Measurements from ENCODE around the gene RHOT2. TPM values are rescaled to one million over a fixed set of nuclear protein-coding genes. Genes with fewer than 3 reads are reported as not detected.

RHOT2 gene
- polyA plus RNA-seq, 1 donor (not counting 4 experiments of a cell fraction or from before 2014, with no cell fraction given) = 58.7 TPM

DNA sequence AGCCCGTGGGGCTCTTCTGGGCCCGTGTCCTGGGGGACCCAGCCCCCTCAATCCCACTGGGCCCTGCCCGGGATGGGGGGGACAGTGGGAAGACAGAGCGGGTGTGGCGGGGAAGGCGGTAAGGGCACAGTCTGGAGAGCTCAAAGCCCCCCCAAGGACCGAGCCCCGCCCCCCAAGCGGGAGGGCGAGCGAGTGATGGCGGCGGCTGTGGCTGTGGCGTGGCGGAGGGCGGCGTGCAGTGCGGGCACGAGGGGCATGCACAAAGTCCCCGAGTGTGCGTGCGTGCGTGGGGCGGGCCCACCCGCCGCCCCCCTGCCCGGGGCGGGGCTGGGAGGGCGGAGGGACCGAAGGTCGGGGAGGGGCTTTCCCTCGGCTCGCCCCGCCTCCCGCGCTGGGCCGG is 25.8 kb downstream of the RHOT2 start:
- H3K9me3 ChIP-seq (ENCODE audit: control insufficient read depth, low read depth, low read length) = no peaks in the 10 kb centered on the region
- H3K9ac ChIP-seq (ENCODE audit: control insufficient read depth, extremely low read depth, insufficient read depth, low read length) = no peak overlapping the region
- no peaks in the 10 kb centered on the region for H4K20me1 ChIP-seq (ENCODE audit: control insufficient read depth, extremely low read depth, insufficient read depth, low read length)
- no peaks in the 10 kb centered on the region for H3K36me3 ChIP-seq (ENCODE audit: control insufficient read depth in 2 of 2, extremely low read depth in 1 of 2, insufficient read depth in 2 of 2, low read length in 2 of 2)
- DNase-seq (ENCODE audit: low read depth, low spot score) (no peak), FAIRE-seq (no peak)
- H3K27ac ChIP-seq (ENCODE audit: control insufficient read depth, insufficient read depth, low read length) = no peak overlapping the region
- no peak overlapping the region for H3K4me2 ChIP-seq (ENCODE audit: control insufficient read depth, extremely low read depth, insufficient read depth, low read depth, low read length)
- peaks cover 5% of the 10 kb centered on the region for H3K79me2 ChIP-seq (ENCODE audit: control insufficient read depth, insufficient read depth, low read length)
- H3K9me1 ChIP-seq (ENCODE audit: control insufficient read depth, extremely low read depth, insufficient read depth, low read length) = no peaks in the 10 kb centered on the region
- peaks cover 50% of the 10 kb centered on the region for H3K27me3 ChIP-seq (ENCODE audit: control insufficient read depth, extremely low read depth, insufficient read depth, low read length)
- no peak overlapping the region for H2AFZ ChIP-seq (ENCODE audit: control insufficient read depth, low read length)
- dilution Hi-C loops (cut with MboI; ENCODE audit: extremely low pct_ligation_motif_present, low sequenced_read_pairs) = no loop called here
- TF ChIP-seq, protein P1, sequence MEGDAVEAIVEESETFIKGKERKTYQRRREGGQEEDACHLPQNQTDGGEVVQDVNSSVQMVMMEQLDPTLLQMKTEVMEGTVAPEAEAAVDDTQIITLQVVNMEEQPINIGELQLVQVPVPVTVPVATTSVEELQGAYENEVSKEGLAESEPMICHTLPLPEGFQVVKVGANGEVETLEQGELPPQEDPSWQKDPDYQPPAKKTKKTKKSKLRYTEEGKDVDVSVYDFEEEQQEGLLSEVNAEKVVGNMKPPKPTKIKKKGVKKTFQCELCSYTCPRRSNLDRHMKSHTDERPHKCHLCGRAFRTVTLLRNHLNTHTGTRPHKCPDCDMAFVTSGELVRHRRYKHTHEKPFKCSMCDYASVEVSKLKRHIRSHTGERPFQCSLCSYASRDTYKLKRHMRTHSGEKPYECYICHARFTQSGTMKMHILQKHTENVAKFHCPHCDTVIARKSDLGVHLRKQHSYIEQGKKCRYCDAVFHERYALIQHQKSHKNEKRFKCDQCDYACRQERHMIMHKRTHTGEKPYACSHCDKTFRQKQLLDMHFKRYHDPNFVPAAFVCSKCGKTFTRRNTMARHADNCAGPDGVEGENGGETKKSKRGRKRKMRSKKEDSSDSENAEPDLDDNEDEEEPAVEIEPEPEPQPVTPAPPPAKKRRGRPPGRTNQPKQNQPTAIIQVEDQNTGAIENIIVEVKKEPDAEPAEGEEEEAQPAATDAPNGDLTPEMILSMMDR (optimal IDR thresholded peaks at IDR 0.05 in 1 of 3, IDR thresholded peaks at IDR 0.05 in 1 of 3, conservative IDR thresholded peaks at IDR 0.05 in 1 of 3; ENCODE audit: extremely low read depth in 1 of 3, insufficient read depth in 2 of 3, low read length in 3 of 3) = no peak
- no peak for TF ChIP-seq EZH2 (IDR thresholded peaks at IDR 0.05; ENCODE audit: low read length)
- no peak overlapping the region for H3K4me3 ChIP-seq (ENCODE audit: control insufficient read depth in 2 of 3, extremely low read depth in 1 of 3, insufficient read depth in 2 of 3, low read depth in 1 of 3, low read length in 3 of 3)
- H3K4me1 ChIP-seq (ENCODE audit: control insufficient read depth, extremely low read depth, insufficient read depth, low read length) = peaks cover 12% of the 10 kb centered on the region

- Histone ChIP-seq H3K9me1 (ENCODE audit: control insufficient read depth, extremely low read depth, insufficient read depth, low read length) (no peaks in the 10 kb centered on the region), H3K4me1 (ENCODE audit: control insufficient read depth, extremely low read depth, insufficient read depth, low read length) (peaks cover 11% of the 10 kb centered on the region), H3K4me2 (ENCODE audit: control insufficient read depth, extremely low read depth, insufficient read depth, low read depth, low read length) (no peak overlapping the region), H3K9me3 (ENCODE audit: control insufficient read depth, low read depth, low read length) (no peaks in the 10 kb centered on the region), H3K27ac (ENCODE audit: control insufficient read depth, insufficient read depth, low read length) (no peak overlapping the region), H3K4me3 (ENCODE audit: control insufficient read depth in 2 of 3, extremely low read depth in 1 of 3, insufficient read depth in 2 of 3, low read depth in 1 of 3, low read length in 3 of 3) (no peak overlapping the region), H3K9ac (ENCODE audit: control insufficient read depth, extremely low read depth, insufficient read depth, low read length) (no peak overlapping the region), H3K36me3 (ENCODE audit: control insufficient read depth in 2 of 2, extremely low read depth in 1 of 2, insufficient read depth in 2 of 2, low read length in 2 of 2) (no peaks in the 10 kb centered on the region), H2AFZ (ENCODE audit: control insufficient read depth, low read length) (no peak overlapping the region), H3K27me3 (ENCODE audit: control insufficient read depth, extremely low read depth, insufficient read depth, low read length) (peaks cover 50% of the 10 kb centered on the region), H3K79me2 (ENCODE audit: control insufficient read depth, insufficient read depth, low read length) (peaks cover 4% of the 10 kb centered on the region), H4K20me1 (ENCODE audit: control insufficient read depth, extremely low read depth, insufficient read depth, low read length) (no peaks in the 10 kb centered on the region)
- FAIRE-seq = no peak
- no peak for DNase-seq (ENCODE audit: low read depth, low spot score)
- dilution Hi-C loops (cut with MboI; ENCODE audit: extremely low pct_ligation_motif_present, low sequenced_read_pairs) = no loop called here
- TF ChIP-seq EZH2 (IDR thresholded peaks at IDR 0.05; ENCODE audit: low read length) = peak; percentile 99
- TF ChIP-seq, protein P1 (optimal IDR thresholded peaks at IDR 0.05 in 1 of 3, IDR thresholded peaks at IDR 0.05 in 1 of 3, conservative IDR thresholded peaks at IDR 0.05 in 1 of 3; ENCODE audit: extremely low read depth in 1 of 3, insufficient read depth in 2 of 3, low read length in 3 of 3) = no peak
Observed at GRCh38 chr16:694187-694862, 26.4 kb downstream of the RHOT2 start.

Data from keratinocyte (primary cell).